Nephron progenitor cell (in vitro differentiated cells): ENCODE data around the gene RBSN.

Experiments
- DNase-seq: peaks from one replicate; pipeline ENCODE4 v3.0.0; 2021
- H3K27ac Mint-ChIP-seq: 2 replicates; pipeline ENCODE4 v1.8.0; 2021; ENCODE audit warnings: mild to moderate bottlenecking, moderate library complexity, mixed read lengths
- H3K27me3 Mint-ChIP-seq: 2 replicates; pipeline ENCODE4 v1.8.0; 2021; ENCODE audit warnings: mild to moderate bottlenecking, low read depth, mixed read lengths; ENCODE audit not compliant: poor library complexity
- H3K36me3 Mint-ChIP-seq: 2 replicates; pipeline ENCODE4 v1.8.0; 2021; ENCODE audit warnings: low read depth, mixed read lengths
- H3K4me1 Mint-ChIP-seq: 2 replicates; pipeline ENCODE4 v1.8.0; 2021; ENCODE audit warnings: mixed read lengths
- H3K4me3 Mint-ChIP-seq: 2 replicates; pipeline ENCODE4 v1.8.0; 2021; ENCODE audit warnings: mild to moderate bottlenecking, moderate library complexity, mixed read lengths
- H3K9me3 Mint-ChIP-seq: 2 replicates; pipeline ENCODE4 v1.8.0; 2021; ENCODE audit warnings: mild to moderate bottlenecking, moderate library complexity, mixed read lengths
- TF ChIP-seq, protein P1 (sequence below): fragments of 200-600 bp; sonication (generic); IDR thresholded peaks from 2 replicates; pipeline ENCODE4 v1.5.0; 2021; ENCODE audit warnings: antibody characterized with exemption

Gene RBSN

DNA sequence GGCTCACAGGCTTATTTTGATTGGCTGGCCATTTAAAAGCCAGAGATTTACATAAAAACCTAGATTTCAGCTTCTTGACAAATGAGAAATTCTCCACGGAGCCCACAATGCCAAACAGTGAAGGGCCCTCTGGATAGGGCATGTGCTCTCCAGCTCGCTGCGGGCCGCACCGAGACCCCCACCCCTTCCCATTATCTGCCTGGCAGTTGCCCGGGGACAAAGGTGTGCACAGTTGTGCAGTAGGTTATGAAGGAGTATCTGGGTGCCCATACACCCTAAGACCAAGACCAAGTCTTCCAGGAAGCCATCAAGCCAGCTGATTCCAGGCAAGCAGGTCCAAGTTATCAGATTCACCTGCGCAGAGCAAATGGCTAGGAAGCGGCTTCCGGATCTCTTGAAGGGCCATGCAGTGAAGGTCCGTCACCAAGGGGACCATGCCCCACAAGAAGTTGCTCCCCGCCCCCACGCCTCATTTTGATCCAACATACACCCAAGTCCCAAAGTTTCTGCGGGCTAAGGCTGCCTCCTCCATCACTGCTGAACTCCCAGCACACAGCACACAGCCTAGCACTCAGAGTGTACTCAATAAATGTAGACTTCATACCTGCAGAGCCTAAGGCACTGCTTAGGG is 35.2 kb downstream of the RBSN start:
- peaks cover 54% of the 10 kb centered on the region for H3K36me3 Mint-ChIP-seq
- H3K27me3 Mint-ChIP-seq, result no peaks in the 10 kb centered on the region
- DNase-seq, result no peak
- peak overlapping the region; percentile 94 for H3K4me3 Mint-ChIP-seq
- H3K4me1 Mint-ChIP-seq, result peaks cover 27% of the 10 kb centered on the region
- TF ChIP-seq, protein P1, sequence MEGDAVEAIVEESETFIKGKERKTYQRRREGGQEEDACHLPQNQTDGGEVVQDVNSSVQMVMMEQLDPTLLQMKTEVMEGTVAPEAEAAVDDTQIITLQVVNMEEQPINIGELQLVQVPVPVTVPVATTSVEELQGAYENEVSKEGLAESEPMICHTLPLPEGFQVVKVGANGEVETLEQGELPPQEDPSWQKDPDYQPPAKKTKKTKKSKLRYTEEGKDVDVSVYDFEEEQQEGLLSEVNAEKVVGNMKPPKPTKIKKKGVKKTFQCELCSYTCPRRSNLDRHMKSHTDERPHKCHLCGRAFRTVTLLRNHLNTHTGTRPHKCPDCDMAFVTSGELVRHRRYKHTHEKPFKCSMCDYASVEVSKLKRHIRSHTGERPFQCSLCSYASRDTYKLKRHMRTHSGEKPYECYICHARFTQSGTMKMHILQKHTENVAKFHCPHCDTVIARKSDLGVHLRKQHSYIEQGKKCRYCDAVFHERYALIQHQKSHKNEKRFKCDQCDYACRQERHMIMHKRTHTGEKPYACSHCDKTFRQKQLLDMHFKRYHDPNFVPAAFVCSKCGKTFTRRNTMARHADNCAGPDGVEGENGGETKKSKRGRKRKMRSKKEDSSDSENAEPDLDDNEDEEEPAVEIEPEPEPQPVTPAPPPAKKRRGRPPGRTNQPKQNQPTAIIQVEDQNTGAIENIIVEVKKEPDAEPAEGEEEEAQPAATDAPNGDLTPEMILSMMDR, result no peak
- peaks cover 18% of the 10 kb centered on the region for H3K9me3 Mint-ChIP-seq
- H3K27ac Mint-ChIP-seq, result peak overlapping the region; percentile 68

DNA sequence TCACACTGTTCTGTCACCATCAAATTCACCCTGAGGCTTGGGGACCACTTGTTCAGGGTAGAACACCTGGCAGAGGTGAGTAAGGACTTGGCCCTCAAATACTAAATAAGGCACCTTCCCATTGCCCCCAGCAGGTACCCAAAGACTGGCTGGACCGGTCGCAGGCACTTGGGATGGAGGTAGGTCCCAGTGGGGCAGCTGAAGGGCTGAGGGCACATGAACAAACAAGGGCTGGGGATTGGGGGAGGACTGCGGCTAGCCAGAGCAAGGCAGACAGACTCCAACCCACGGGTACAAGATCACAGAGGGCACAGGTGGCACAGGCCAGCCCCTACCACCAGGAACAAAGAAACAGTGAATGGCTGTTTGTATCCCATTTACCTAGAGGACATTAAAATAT is 35.7 kb downstream of the RBSN start:
- Mint-ChIP-seq H3K4me1 (peaks cover 22% of the 10 kb centered on the region), H3K27ac (no peak overlapping the region), H3K4me3 (peak overlapping the region; percentile 94), H3K9me3 (peaks cover 18% of the 10 kb centered on the region), H3K27me3 (no peaks in the 10 kb centered on the region), H3K36me3 (peaks cover 60% of the 10 kb centered on the region)
- TF ChIP-seq, protein P1, result no peak
- DNase-seq, result no peak

DNA sequence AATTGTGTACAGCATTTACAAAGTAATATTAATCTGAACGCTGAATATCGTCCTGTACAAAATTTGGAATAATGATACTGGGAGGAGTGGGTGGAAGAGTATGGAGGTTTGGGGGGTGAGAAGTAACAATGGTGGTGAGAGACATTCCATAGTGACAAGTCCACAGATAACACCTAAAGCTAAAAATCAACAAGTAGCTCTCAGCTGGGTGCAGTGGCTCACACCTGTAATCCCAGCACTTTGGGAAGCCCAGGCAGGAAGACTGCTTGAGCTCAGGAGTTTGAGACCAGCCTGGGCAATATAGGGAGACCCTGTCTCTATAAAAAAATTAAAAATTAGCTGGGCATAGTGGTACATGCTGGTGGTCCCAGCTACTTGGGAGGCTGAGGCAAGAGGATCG is 38.9 kb downstream of the RBSN start:
- DNase-seq, result no peak
- H3K4me3 Mint-ChIP-seq, result no peak overlapping the region
- H3K27me3 Mint-ChIP-seq, result no peaks in the 10 kb centered on the region
- peaks cover 76% of the 10 kb centered on the region for H3K36me3 Mint-ChIP-seq
- TF ChIP-seq, protein P1, result no peak
- H3K9me3 Mint-ChIP-seq, result peaks cover 18% of the 10 kb centered on the region
- H3K27ac Mint-ChIP-seq, result no peak overlapping the region
- peaks cover 16% of the 10 kb centered on the region for H3K4me1 Mint-ChIP-seq

DNA sequence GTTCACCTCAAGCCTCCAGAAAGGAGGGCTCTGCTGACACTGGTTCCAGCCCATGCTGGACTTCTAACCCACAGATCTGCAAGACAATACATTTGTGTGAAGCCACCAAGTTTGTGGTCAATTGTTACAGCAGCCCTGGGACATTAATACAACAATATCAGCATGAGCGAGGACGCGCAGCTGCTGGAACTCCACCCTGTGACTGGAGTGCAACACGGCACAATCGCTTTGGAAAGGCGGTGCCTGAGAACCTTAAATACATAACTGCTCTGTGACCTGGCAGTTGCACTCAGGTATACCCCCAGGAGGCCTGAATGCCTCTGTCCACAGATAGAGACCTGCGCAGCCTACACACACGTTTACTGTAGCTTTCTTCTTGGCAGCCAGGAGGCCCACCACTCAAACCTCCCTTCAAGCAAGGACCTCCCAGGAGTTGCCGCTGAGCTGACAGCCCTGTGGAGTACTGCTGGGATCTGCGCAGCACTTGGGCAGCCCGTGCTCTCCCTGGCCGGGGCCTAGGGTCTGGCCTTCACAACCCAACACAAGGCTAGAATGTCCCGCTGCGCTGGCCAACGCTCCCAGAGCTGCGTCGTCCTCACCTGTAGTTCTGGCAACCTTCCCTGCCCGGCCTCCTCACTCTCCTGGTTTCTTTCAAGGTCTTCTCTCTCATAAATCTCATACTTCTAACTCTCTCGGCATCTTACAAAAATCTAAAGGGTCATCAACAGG is 42.1 kb downstream of the RBSN start:
- Mint-ChIP-seq H3K27ac (peak overlapping the region; percentile 0), H3K4me3 (no peak overlapping the region), H3K36me3 (peaks cover 80% of the 10 kb centered on the region), H3K27me3 (no peaks in the 10 kb centered on the region), H3K9me3 (peaks cover 9% of the 10 kb centered on the region), H3K4me1 (no peaks in the 10 kb centered on the region)
- TF ChIP-seq, protein P1, result no peak
- DNase-seq, result no peak

DNA sequence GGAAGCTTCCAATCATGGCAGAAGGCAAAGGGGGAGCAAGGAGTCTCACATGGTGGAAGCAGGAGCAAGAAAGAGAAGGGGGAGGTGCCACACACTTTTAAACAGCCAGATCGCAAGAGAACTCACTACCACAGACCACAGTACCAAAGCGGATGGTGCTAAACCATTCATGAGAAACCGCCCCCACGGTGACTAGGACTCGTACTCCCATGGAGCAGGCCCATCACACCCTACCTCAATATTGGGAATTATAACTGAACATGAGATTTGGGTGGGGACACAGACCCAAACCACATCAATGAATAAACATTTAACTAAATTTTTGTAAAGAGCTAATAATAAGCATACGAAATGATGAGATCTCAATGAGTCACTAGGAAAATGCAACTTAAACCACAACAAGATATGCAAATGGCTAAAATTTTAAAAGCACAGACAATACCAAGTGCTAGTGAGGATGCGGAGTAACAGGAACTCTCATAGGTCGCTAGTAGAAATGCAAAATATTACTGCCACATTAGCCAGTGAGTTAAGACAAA is 43.9 kb downstream of the RBSN start:
- H3K9me3 Mint-ChIP-seq, result peaks cover 4% of the 10 kb centered on the region
- no peak overlapping the region for H3K4me3 Mint-ChIP-seq
- peaks cover 71% of the 10 kb centered on the region for H3K36me3 Mint-ChIP-seq
- no peaks in the 10 kb centered on the region for H3K4me1 Mint-ChIP-seq
- H3K27ac Mint-ChIP-seq, result no peak overlapping the region
- DNase-seq, result no peak
- TF ChIP-seq, protein P1, result no peak
- H3K27me3 Mint-ChIP-seq, result no peaks in the 10 kb centered on the region
